Effector memory CD4-positive, alpha-beta T cell (primary cell): Measurements from ENCODE around the gene SLC7A6.

Experiments
- DNase-seq, 3 donors: peaks; one replicate each; pipeline ENCODE4 v3.0.0-alpha.2; 2020
- H3K27ac ChIP-seq: 2 replicates; pipeline ENCODE4 v1.7.0; 2013; ENCODE audit warnings: mild to moderate bottlenecking, low read length, moderate library complexity; ENCODE audit not compliant: insufficient read depth, poor library complexity, severe bottlenecking
- H3K27me3 ChIP-seq: replicated peaks from 2 replicates; pipeline ENCODE4 v1.7.0; 2013; ENCODE audit warnings: mild to moderate bottlenecking, low read length; ENCODE audit not compliant: insufficient read depth, control insufficient read depth, poor library complexity, severe bottlenecking
- H3K36me3 ChIP-seq: 2 replicates; pipeline ENCODE4 v1.7.0; 2013; ENCODE audit warnings: mild to moderate bottlenecking, low read length, moderate library complexity; ENCODE audit not compliant: control insufficient read depth, insufficient read depth
- H3K4me1 ChIP-seq: 2 replicates; pipeline ENCODE4 v1.7.0; 2013; ENCODE audit warnings: low read length, mild to moderate bottlenecking; ENCODE audit not compliant: control insufficient read depth, insufficient read depth, poor library complexity, severe bottlenecking
- H3K4me3 ChIP-seq: 2 replicates; pipeline ENCODE4 v1.7.0; 2013; ENCODE audit warnings: low read length, low read depth, mild to moderate bottlenecking; ENCODE audit not compliant: insufficient read depth, poor library complexity, severe bottlenecking
- H3K9me3 ChIP-seq: 2 replicates; pipeline ENCODE4 v1.7.0; 2013; ENCODE audit warnings: mild to moderate bottlenecking, low read length, moderate library complexity; ENCODE audit not compliant: control insufficient read depth

The SLC7A6 gene

DNA sequence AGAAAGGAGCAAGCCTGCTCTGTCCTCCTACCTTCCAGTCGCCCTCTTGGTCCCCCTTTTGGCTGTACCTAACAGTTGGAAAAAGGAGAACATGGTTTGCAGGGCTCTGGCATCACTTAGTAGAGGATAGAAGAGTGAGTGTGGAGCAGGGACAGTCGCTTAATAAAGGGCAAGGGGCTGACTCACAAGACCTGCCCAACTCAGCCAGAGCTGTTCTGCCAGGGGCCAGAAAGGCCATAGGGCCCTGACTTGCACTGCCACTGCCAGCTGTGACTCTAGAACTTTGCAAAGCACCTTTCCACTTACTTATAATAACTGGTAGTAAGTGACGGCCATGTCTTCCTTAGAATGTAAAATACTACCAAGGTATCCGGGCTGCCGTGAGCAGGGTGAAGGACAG lies 60.0 kb downstream of the SLC7A6 start:
- H3K4me1 ChIP-seq = no peaks in the 10 kb centered on the region
- peaks cover 25% of the 10 kb centered on the region for H3K36me3 ChIP-seq
- no peaks in the 10 kb centered on the region for H3K27me3 ChIP-seq
- no peak overlapping the region for H3K27ac ChIP-seq
- no peak for DNase-seq
- H3K4me3 ChIP-seq = no peak overlapping the region
- H3K9me3 ChIP-seq = no peaks in the 10 kb centered on the region

DNA sequence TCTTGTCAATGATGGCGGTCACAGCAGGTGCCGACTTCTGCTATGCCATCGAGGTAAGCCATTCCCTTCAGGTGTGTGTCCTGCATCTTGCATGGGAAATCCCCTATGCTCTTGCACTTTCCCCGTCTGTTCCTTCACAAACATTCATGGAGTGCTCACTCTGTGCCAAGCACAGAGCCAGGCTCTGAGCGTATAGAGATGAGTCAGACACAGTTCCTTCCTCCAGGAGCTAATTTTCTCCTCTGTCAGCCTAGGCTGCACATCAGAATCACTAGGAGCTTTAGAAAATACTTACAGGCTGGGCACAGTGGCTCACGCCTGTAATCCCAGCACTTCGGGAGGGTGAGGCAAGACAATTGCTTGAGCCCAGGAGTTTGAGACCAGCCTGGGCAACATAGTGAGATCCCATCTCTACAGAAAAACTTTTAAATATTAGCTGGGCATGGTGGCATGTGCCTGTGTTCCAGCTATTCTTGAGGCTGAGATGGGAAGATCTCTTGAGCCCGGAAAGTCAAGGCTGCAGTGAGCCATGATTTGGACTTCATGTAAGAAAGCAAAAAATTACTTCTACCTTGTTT lies 60.5 kb downstream of the SLC7A6 start:
- no peak for DNase-seq
- Histone ChIP-seq H3K4me3 (no peak overlapping the region), H3K27me3 (no peaks in the 10 kb centered on the region), H3K4me1 (no peaks in the 10 kb centered on the region), H3K27ac (no peak overlapping the region), H3K9me3 (no peaks in the 10 kb centered on the region), H3K36me3 (peaks cover 21% of the 10 kb centered on the region)

DNA sequence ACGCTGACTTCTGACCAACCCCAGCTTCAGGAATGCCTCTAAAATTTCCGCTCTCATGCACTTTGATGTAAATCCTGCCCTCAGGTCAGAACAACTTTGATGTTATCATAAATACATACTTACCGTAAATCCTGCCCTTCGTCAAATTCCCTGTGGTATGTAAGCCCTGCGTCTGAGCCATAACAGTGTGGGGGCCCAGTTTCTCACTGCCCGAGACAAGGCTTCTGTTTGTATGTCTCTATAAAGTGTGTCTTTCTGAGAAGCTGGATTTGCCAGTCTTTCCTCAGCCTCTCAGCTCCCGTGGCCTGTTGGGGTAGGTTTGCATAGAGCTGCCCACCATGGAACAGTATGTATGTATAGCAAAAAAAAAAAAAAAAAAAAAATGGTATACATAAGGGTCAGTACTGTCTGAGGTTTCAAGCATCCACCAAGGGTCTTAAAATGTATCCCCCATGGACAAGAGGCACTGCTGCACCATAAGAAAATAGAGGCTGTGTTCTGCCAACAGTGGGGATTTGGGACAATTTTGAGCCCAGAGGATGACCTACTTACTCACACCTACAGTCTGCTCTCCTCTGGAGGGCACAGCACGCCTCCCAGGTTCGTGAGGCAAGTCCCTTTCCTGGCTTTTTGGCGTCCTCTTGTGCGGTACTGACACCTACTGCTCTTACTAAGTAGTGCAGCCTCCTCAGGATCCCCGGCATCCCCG lies 64.0 kb downstream of the SLC7A6 start:
- H3K9me3 ChIP-seq = no peaks in the 10 kb centered on the region
- H3K4me3 ChIP-seq = no peak overlapping the region
- no peak overlapping the region for H3K27ac ChIP-seq
- DNase-seq = peak; percentile 65 to 76 (median 69)
- H3K36me3 ChIP-seq = peaks cover 13% of the 10 kb centered on the region
- H3K4me1 ChIP-seq = peaks cover 6% of the 10 kb centered on the region
- H3K27me3 ChIP-seq = no peaks in the 10 kb centered on the region

DNA sequence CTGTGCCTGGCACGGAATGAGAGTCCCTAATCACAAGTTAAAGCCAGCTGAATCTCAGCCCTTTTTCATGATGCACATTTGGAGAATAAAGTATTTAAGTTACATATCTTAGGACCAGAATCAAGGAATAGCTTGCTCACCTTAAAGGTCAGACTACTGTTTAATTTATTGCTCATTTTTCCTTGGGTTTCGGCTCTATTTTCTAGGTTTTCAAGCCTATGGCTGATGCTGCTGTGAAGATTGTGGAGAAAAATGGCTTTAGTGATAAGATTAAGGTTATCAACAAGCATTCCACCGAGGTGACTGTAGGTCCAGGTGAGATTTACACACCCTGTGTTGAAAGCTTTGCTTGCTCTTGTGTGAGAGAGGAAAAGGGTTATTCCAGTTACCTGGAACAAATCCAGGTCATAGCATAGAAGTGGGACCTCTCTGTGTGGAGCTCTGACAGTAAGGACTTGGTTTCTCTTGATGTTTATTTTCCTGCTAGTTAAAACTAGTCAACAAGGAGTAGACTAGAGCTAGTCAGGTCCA lies 64.6 kb downstream of the SLC7A6 start:
- DNase-seq = no peak
- H3K9me3 ChIP-seq = no peaks in the 10 kb centered on the region
- no peak overlapping the region for H3K4me3 ChIP-seq
- H3K27ac ChIP-seq = no peak overlapping the region
- peaks cover 11% of the 10 kb centered on the region for H3K36me3 ChIP-seq
- H3K4me1 ChIP-seq = peaks cover 6% of the 10 kb centered on the region
- no peaks in the 10 kb centered on the region for H3K27me3 ChIP-seq

DNA sequence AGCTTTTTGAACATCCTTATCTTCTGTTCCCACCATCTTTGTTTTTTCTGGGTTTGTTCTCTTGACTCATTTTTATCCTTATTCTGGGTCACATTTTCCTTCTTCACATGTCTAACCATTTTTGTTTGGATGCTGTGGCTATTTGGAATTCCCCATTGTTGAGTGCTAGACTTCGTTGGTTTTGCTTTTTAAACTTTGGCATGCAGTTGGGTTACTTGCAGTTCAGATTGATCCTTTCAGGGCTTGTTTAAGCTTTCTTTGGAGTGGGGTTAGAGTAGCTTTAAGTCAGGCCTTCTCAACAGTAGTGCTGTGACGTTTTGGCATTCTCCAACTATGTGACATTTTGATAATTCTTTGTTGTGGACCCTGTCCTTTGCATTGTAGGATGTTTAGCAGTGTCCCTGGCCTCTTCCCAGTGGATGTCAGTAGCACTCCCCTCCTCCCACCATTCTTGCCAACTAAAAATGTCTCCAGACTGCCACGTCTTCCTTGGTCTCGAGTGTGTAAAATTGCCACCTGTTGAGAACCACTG lies 67.6 kb downstream of the SLC7A6 start:
- DNase-seq = no peak
- Histone ChIP-seq H3K36me3 (peaks cover 6% of the 10 kb centered on the region), H3K27me3 (no peaks in the 10 kb centered on the region), H3K27ac (no peak overlapping the region), H3K4me3 (no peak overlapping the region), H3K9me3 (no peaks in the 10 kb centered on the region), H3K4me1 (peaks cover 6% of the 10 kb centered on the region)

DNA sequence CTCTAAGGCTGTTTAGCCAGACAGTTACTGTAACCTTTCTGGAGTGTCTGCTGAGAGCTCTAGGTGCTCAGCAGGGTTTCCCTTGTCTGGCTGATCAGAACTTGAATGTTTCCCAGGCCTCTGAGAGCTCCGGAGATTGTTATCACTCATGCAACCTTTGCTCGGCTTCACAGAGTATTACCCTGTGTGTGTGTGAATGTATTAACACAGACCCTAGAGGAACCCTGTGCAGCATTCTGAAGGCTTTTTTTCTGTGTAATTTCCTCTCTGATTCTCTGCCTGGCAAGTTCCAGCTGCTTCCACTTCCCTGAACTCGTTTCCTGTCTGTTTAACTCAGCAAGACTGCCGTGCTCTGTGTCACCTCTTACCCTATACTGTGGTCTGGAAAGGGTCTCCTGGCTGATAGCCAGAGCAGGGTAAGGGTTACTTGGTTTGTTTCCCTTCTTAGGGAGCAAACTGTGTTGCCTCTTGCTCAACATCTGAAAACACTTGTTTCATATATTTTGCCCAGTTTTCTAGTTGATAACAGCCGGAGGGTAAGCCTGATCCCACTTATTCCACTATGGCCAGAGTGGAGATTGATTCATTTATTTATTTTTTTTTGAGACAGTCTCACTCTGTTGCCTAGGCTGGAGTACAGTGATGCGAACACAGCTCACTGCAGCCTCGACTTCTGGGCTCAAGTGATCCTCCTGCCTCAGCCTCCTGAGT lies 68.2 kb downstream of the SLC7A6 start:
- H3K4me3 ChIP-seq = no peak overlapping the region
- DNase-seq = no peak
- H3K27ac ChIP-seq = no peak overlapping the region
- peaks cover 9% of the 10 kb centered on the region for H3K36me3 ChIP-seq
- H3K27me3 ChIP-seq = no peaks in the 10 kb centered on the region
- no peaks in the 10 kb centered on the region for H3K9me3 ChIP-seq
- peaks cover 6% of the 10 kb centered on the region for H3K4me1 ChIP-seq

DNA sequence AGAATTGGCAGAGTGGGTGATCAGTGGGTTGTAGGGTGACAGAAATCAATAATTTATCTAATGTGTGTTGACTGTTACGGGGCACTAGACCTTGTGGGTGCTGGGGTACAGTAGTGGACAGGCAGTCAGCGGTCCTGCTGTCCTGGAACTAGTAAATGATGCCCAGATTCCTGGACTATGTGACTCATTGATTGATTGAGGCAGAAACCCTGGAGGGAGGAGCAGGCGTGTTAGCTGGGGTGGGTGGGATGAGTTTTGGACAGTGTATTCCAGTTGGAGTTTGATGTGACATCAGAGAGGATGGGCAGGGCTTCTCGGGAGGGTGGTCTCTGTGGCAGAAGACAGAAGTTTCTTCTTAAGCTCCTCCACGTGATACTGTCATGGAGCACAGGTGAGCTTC lies 70.8 kb downstream of the SLC7A6 start:
- DNase-seq = no peak
- Histone ChIP-seq H3K27me3 (no peaks in the 10 kb centered on the region), H3K36me3 (peaks cover 35% of the 10 kb centered on the region), H3K9me3 (no peaks in the 10 kb centered on the region), H3K27ac (no peak overlapping the region), H3K4me3 (no peak overlapping the region), H3K4me1 (peaks cover 6% of the 10 kb centered on the region)

DNA sequence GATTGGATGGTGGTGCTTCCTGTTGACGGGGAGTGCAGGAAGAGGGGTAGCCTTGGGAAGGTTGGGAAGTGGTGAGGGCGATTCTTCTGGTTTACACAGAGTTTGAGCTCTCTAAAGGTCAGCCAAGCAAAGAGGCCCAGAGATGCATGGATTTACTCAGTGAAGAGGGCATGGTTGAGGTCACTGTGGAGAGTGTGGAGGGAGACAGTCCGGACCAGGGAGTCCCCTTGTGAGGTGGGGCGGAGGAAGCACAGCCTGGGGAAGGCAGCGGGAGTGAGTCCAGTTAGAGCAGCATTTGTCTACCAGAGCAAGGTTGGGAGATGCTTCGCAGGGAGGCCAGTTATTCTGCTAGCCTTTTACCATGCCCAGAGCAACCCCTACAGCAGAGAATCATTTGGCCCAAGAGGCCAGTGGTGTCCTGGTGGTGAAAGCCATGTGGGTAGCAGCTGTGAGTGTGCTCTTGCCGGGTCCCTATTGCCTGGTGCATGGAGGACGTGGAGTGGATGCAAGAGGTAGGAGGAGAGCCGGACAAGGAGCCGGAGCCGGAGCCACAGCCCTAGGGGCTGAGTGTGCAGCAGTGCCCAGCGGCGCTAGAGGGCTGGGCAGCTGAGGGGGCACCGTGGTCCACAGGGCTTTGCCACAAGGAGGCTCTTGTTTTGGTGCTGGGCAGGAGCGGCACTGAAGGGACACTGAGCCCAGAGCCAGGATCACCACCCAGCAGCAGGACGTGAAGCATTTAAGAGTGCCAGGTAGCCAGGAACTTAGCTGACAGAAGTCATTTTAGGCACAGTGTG lies 74.2 kb downstream of the SLC7A6 start:
- Histone ChIP-seq H3K4me1 (no peaks in the 10 kb centered on the region), H3K9me3 (no peaks in the 10 kb centered on the region), H3K27ac (no peak overlapping the region), H3K27me3 (no peaks in the 10 kb centered on the region), H3K36me3 (peaks cover 45% of the 10 kb centered on the region), H3K4me3 (no peak overlapping the region)
- no peak for DNase-seq

DNA sequence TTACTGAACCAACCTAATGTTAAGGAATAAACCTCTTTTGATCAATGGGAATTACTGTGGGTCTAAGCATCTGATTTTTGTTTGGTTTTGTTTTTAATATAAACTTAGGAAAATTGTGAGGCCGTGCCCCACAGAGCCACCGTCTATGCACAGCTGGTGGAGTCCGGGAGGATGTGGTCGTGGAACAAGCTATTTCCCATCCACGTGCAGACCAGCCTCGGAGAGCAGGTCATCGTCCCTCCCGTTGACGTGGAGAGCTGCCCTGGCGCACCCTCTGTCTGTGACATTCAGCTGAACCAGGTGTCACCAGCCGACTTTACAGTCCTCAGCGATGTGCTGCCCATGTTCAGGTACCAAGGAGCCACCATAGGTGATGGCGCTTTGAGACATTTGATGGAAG lies 74.9 kb downstream of the SLC7A6 start:
- H3K27ac ChIP-seq = no peak overlapping the region
- no peak overlapping the region for H3K4me3 ChIP-seq
- H3K4me1 ChIP-seq = no peaks in the 10 kb centered on the region
- H3K9me3 ChIP-seq = no peaks in the 10 kb centered on the region
- no peak for DNase-seq
- no peaks in the 10 kb centered on the region for H3K27me3 ChIP-seq
- H3K36me3 ChIP-seq = peaks cover 45% of the 10 kb centered on the region
